Panc1 (cell line): ENCODE data around the gene PABPN1L. TPM values are rescaled to one million over a fixed set of nuclear protein-coding genes. Genes with fewer than 3 reads are reported as not detected.

Experiments
- ATAC-seq: fragments of 200-7000 bp; cut with Tn5 transposase; 2 replicates; pipeline ENCODE4 v1.9.1; 2020; ENCODE audit warnings: mild to moderate bottlenecking, moderate library complexity
- BruUV-seq: library from RNA; stranded (reverse); fragments of 400-500 nt; replicated peaks from 2 replicates; lab custom pipeline; 2021; lab: Mats Ljungman, UMichigan
- CTCF ChIA-PET: fragments of 300-600 bp; sonication (Branson Sonifier 250); formaldehyde crosslinking; loops from one replicate; lab custom pipeline; 2022; ENCODE audit warnings: antibody characterized with exemption; lab: Charles Lee
- POLR2A ChIA-PET: fragments of 300-600 bp; sonication (Branson Sonifier 250); formaldehyde crosslinking; loops from one replicate; lab custom pipeline; 2022; ENCODE audit warnings: antibody characterized with exemption; lab: Charles Lee
- DNase-seq: peaks from one replicate; pipeline ENCODE4 v3.0.0-alpha.2; 2010; ENCODE audit warnings: low read depth, low spot score
- H3K27ac ChIP-seq: 2 replicates; pipeline ENCODE4 v1.5.1; 2011; ENCODE audit warnings: mild to moderate bottlenecking, low read length, inconsistent platforms
- H3K27me3 ChIP-seq: fragments of 200-500 bp; sonication (Bioruptor generic); 2 replicates; pipeline ENCODE4 v1.6.0; 2014; ENCODE audit warnings: low read length, inconsistent platforms; ENCODE audit not compliant: control insufficient read depth, insufficient read depth
- H3K36me3 ChIP-seq: fragments of 200-500 bp; sonication (Bioruptor generic); 2 replicates; pipeline ENCODE4 v1.5.1; 2014; ENCODE audit warnings: inconsistent platforms, mild to moderate bottlenecking, low read length, moderate library complexity; ENCODE audit not compliant: control insufficient read depth, insufficient read depth
- H3K4me1 ChIP-seq: 2 replicates; pipeline ENCODE4 v1.5.1; 2011; ENCODE audit warnings: inconsistent platforms, mild to moderate bottlenecking, low read length, moderate library complexity; ENCODE audit not compliant: control insufficient read depth, insufficient read depth
- H3K4me3 ChIP-seq, 2 experiments: 2 replicates each; pipeline ENCODE4 v1.5.1; 2011 to 2012; ENCODE audit warnings: low read depth in 2 of 2, low read length in 2 of 2, mild to moderate bottlenecking in 2 of 2, inconsistent platforms in 1 of 2, moderate library complexity in 1 of 2
- H3K9me3 ChIP-seq: fragments of 200-500 bp; sonication (Bioruptor generic); 2 replicates; pipeline ENCODE4 v1.5.1; 2014; ENCODE audit warnings: low read depth, mild to moderate bottlenecking, inconsistent platforms, low read length, moderate library complexity; ENCODE audit not compliant: control insufficient read depth, insufficient read depth
- POLR2AphosphoS5 ChIP-seq: IDR thresholded peaks from 2 replicates; pipeline ENCODE4 v1.6.1; 2012; ENCODE audit warnings: mild to moderate bottlenecking, low read depth, low read length, moderate library complexity
- SIN3A ChIP-seq: IDR thresholded peaks from 2 replicates; pipeline ENCODE4 v1.6.1; 2012; ENCODE audit warnings: low read depth, mild to moderate bottlenecking, low read length, moderate library complexity, borderline replicate concordance; ENCODE audit not compliant: insufficient read depth
- TCF7L2 ChIP-seq: IDR thresholded peaks from 2 replicates; pipeline ENCODE4 v1.6.1; 2011; ENCODE audit warnings: mild to moderate bottlenecking, low read depth, low read length, inconsistent platforms
- in situ Hi-C: cut with HindIII; loops from 2 replicates; pipeline ENCODE4 v1.10.0; 2016; ENCODE audit warnings: low sequenced_read_pairs, low pct_unique_long_range_greater_than_20kb
- intact Hi-C: fragments of 100-400 bp; cut with micrococcal nuclease; formaldehyde crosslinking; loops from one replicate; pipeline ENCODE4 v1.10.0; 2022; ENCODE audit not compliant: unreplicated experiment
- total RNA-seq: library from RNA; stranded (reverse); gene quantifications from one replicate; pipeline ENCODE4 v1.2.1, GENCODE V29; 2021; ENCODE audit not compliant: unreplicated experiment
- TF ChIP-seq, protein P1 (sequence below), 2 experiments: IDR thresholded peaks; 2 replicates each; pipeline ENCODE4 v1.6.1; 2011 to 2012; ENCODE audit warnings: low read depth in 2 of 2, control low read depth in 1 of 2, low read length in 1 of 2, mild to moderate bottlenecking in 1 of 2, moderate library complexity in 1 of 2; ENCODE audit not compliant: insufficient read depth in 1 of 2
- TF ChIP-seq, protein P2 (sequence below): fragments of 450-650 bp; IDR thresholded peaks from 2 replicates; pipeline ENCODE4 v1.5.1; 2017; ENCODE audit warnings: mild to moderate bottlenecking

The PABPN1L gene
- total RNA-seq, 1 experiment from 2014 or later = not detected

DNA sequence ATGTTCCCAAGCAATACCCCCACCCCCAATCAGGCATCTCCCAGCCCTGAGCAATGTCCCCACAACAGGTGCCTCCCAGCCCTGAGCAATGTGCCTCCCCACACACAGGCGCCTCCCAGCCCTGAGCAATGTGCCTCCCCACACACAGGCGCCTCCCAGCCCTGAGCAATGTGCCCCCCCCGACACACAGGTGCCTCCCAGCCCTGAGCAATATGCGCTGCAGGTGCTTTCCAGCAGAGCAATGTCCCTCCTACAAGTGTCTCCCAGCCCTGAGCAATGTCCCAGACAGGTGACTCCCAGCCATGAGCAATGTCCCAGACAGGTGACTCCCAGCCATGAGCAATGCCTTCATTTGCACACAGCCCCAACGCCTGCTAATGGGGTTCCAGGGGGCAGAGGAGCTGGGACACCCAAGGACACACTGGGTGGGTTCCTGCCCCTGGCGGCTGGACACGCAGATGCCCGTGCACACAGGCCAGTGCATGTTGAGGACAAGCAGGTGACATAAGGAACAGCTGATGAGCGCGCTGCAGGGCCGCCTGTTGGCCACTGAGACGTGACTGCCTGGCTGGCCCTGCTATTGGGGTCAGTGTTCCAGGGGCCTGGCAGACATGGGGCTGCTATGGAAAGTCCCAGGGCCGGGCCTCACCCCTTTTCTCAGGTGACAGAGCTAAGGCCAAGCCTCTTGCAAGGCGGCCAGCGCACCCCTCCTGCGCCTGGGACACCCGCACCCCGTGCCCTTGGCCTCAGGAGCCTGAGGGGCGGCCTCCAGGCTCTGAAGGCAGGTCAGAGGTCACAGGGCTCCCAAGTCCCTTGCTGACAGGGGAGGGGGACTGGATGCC is 26.9 kb upstream of the PABPN1L start:
- Histone ChIP-seq H3K36me3 (no peaks in the 10 kb centered on the region), H3K27me3 (no peaks in the 10 kb centered on the region), H3K27ac (no peak overlapping the region), H3K4me1 (no peaks in the 10 kb centered on the region), H3K9me3 (no peaks in the 10 kb centered on the region), H3K4me3 (no peak overlapping the region)
- TF ChIP-seq POLR2AphosphoS5 = no peak
- TF ChIP-seq, protein P1, sequence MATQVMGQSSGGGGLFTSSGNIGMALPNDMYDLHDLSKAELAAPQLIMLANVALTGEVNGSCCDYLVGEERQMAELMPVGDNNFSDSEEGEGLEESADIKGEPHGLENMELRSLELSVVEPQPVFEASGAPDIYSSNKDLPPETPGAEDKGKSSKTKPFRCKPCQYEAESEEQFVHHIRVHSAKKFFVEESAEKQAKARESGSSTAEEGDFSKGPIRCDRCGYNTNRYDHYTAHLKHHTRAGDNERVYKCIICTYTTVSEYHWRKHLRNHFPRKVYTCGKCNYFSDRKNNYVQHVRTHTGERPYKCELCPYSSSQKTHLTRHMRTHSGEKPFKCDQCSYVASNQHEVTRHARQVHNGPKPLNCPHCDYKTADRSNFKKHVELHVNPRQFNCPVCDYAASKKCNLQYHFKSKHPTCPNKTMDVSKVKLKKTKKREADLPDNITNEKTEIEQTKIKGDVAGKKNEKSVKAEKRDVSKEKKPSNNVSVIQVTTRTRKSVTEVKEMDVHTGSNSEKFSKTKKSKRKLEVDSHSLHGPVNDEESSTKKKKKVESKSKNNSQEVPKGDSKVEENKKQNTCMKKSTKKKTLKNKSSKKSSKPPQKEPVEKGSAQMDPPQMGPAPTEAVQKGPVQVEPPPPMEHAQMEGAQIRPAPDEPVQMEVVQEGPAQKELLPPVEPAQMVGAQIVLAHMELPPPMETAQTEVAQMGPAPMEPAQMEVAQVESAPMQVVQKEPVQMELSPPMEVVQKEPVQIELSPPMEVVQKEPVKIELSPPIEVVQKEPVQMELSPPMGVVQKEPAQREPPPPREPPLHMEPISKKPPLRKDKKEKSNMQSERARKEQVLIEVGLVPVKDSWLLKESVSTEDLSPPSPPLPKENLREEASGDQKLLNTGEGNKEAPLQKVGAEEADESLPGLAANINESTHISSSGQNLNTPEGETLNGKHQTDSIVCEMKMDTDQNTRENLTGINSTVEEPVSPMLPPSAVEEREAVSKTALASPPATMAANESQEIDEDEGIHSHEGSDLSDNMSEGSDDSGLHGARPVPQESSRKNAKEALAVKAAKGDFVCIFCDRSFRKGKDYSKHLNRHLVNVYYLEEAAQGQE (IDR thresholded peaks at IDR 0.05; ENCODE audit: insufficient read depth in 1 of 2, low read depth in 2 of 2, low read length in 1 of 2) = no peak
- no peak for TF ChIP-seq SIN3A
- TF ChIP-seq TCF7L2 = no peak
- TF ChIP-seq, protein P2, sequence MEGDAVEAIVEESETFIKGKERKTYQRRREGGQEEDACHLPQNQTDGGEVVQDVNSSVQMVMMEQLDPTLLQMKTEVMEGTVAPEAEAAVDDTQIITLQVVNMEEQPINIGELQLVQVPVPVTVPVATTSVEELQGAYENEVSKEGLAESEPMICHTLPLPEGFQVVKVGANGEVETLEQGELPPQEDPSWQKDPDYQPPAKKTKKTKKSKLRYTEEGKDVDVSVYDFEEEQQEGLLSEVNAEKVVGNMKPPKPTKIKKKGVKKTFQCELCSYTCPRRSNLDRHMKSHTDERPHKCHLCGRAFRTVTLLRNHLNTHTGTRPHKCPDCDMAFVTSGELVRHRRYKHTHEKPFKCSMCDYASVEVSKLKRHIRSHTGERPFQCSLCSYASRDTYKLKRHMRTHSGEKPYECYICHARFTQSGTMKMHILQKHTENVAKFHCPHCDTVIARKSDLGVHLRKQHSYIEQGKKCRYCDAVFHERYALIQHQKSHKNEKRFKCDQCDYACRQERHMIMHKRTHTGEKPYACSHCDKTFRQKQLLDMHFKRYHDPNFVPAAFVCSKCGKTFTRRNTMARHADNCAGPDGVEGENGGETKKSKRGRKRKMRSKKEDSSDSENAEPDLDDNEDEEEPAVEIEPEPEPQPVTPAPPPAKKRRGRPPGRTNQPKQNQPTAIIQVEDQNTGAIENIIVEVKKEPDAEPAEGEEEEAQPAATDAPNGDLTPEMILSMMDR = no peak
- in situ Hi-C loops (no loop called here), intact Hi-C loops (no loop called here)
- no TSS peak for BruUV-seq
- CTCF ChIA-PET = no interaction called here
- POLR2A ChIA-PET = no interaction called here
- no peak for ATAC-seq
- DNase-seq = no peak

DNA sequence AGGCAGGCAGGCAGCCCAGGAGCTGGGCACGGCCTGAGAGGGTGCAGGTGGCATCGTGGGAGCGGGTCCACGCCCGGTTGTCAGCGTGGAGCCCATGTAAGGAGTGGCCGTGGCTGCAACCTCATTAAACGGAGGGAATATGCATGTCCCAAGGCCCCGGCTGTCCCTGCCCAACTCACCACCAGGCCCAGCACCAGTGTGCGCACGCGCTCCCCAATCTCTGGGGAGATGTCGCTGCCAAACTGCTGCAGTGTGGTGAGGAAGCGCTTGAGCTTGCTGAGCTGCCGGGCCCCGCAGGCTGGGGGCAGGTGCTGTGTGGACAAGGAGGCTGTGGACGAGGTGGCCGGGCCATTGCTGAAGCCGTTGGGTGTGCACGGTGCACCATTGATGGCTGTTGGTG is 25.6 kb upstream of the PABPN1L start:
- CTCF ChIA-PET = no interaction called here

DNA sequence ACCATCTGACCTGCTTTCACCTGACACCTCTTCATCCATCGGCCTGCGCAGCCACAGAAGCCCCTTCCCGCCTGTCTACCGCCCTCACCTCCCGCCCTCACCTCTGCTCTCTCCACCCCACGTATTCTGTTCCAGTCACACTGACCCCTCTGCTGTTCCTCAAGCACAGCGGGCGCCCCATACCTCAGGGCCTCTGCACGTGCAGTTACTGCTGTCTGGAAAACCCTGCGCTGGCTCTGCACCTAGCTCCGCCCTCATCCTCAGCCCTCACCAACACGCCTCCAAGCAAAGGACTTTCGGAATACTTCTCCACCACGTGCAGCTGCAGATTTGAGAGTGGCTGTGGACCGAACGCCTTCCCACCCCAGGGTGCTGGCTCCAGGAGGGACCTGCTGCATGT is 24.6 kb upstream of the PABPN1L start:
- no peak for DNase-seq
- ChIA-PET POLR2A (no interaction called here), CTCF (interaction anchor here (0.6 kb wide), 1 partner anchor 302 kb away, joined by 5 read pairs; no protein-coding TSS in a partner anchor)
- Histone ChIP-seq H3K27ac (no peak overlapping the region), H3K36me3 (no peaks in the 10 kb centered on the region), H3K4me1 (peaks cover 7% of the 10 kb centered on the region), H3K4me3 (no peak overlapping the region), H3K27me3 (no peaks in the 10 kb centered on the region), H3K9me3 (no peaks in the 10 kb centered on the region)
- intact Hi-C loops = no loop called here
- TF ChIP-seq, protein P2 = no peak
- no peak for TF ChIP-seq POLR2AphosphoS5
- TF ChIP-seq, protein P1 (IDR thresholded peaks at IDR 0.05; ENCODE audit: insufficient read depth in 1 of 2, low read depth in 2 of 2, low read length in 1 of 2) = no peak
- TF ChIP-seq TCF7L2 = no peak
- TF ChIP-seq SIN3A = no peak
- in situ Hi-C loops = no loop called here
- no TSS peak for BruUV-seq
- peak; percentile 64 for ATAC-seq

More for the DNA sequence above, 25.6 kb upstream of the PABPN1L start:
- in situ Hi-C loops (no loop called here), intact Hi-C loops (no loop called here)
- Histone ChIP-seq H3K27ac (no peak overlapping the region), H3K27me3 (no peaks in the 10 kb centered on the region), H3K9me3 (no peaks in the 10 kb centered on the region), H3K4me3 (no peak overlapping the region), H3K36me3 (no peaks in the 10 kb centered on the region), H3K4me1 (peaks cover 7% of the 10 kb centered on the region)
- no peak for ATAC-seq
- no peak for TF ChIP-seq TCF7L2
- POLR2A ChIA-PET = no interaction called here
- no TSS peak for BruUV-seq
- no peak for DNase-seq
